Central memory CD8-positive, alpha-beta T cell (primary cell): Measurements from ENCODE around the gene VSTM2B.

Source experiments
- ATAC-seq: fragments of 150-1000 bp; cut with Tn5 transposase; replicated peaks from 2 replicates; pipeline ENCODE4 v1.10.0; 2022; ENCODE audit warnings: mild to moderate bottlenecking, moderate FRiP score, moderate number of reproducible peaks; ENCODE audit not compliant: poor library complexity, severe bottlenecking; ENCODE audit errors: extremely low read depth
- DNase-seq, 2 donors: peaks; one replicate each; pipeline ENCODE4 v3.0.0; 2021; ENCODE audit warnings: low spot score in 2 of 2
- H3K27ac Mint-ChIP-seq: one replicate; pipeline ENCODE4 v1.8.0; 2022; ENCODE audit warnings: low read depth, mild to moderate bottlenecking, moderate library complexity, mixed read lengths
- H3K27me3 Mint-ChIP-seq: one replicate; pipeline ENCODE4 v1.8.0; 2022; ENCODE audit warnings: mixed read lengths
- H3K36me3 Mint-ChIP-seq: one replicate; pipeline ENCODE4 v1.8.0; 2022; ENCODE audit warnings: mild to moderate bottlenecking, moderate library complexity, mixed read lengths; ENCODE audit not compliant: insufficient read depth
- H3K4me1 Mint-ChIP-seq: one replicate; pipeline ENCODE4 v1.8.0; 2022; ENCODE audit warnings: mixed read lengths
- H3K4me3 Mint-ChIP-seq: one replicate; pipeline ENCODE4 v1.8.0; 2022; ENCODE audit warnings: mild to moderate bottlenecking, moderate library complexity, mixed read lengths
- H3K9me3 Mint-ChIP-seq: one replicate; pipeline ENCODE4 v1.8.0; 2022; ENCODE audit warnings: mixed read lengths

Gene VSTM2B

GRCh38 chr19:29576761-29577648 lies 51.2 kb downstream of the VSTM2B start:
- no peak for DNase-seq
- peaks cover 55% of the 10 kb centered on the region for H3K27me3 Mint-ChIP-seq
- H3K36me3 Mint-ChIP-seq, result no peaks in the 10 kb centered on the region
- no peak overlapping the region for H3K27ac Mint-ChIP-seq
- ATAC-seq, result no peak
- no peaks in the 10 kb centered on the region for H3K4me1 Mint-ChIP-seq
- no peak overlapping the region for H3K4me3 Mint-ChIP-seq
- H3K9me3 Mint-ChIP-seq, result no peaks in the 10 kb centered on the region

- ATAC-seq (no peak), DNase-seq (no peak)
- no peaks in the 10 kb centered on the region for H3K9me3 Mint-ChIP-seq
- no peaks in the 10 kb centered on the region for H3K4me1 Mint-ChIP-seq
- H3K36me3 Mint-ChIP-seq, result no peaks in the 10 kb centered on the region
- peaks cover 49% of the 10 kb centered on the region for H3K27me3 Mint-ChIP-seq
- no peak overlapping the region for H3K4me3 Mint-ChIP-seq
- H3K27ac Mint-ChIP-seq, result no peak overlapping the region
These were observed 51.8 kb downstream of the VSTM2B start for GRCh38 chr19:29577649-29577963.

- no peak for ATAC-seq
- no peaks in the 10 kb centered on the region for H3K4me1 Mint-ChIP-seq
- no peaks in the 10 kb centered on the region for H3K9me3 Mint-ChIP-seq
- H3K27me3 Mint-ChIP-seq, result peaks cover 47% of the 10 kb centered on the region
- no peak overlapping the region for H3K27ac Mint-ChIP-seq
- no peak overlapping the region for H3K4me3 Mint-ChIP-seq
- DNase-seq, result no peak
- no peaks in the 10 kb centered on the region for H3K36me3 Mint-ChIP-seq
These were observed 52.6 kb downstream of the VSTM2B start for GRCh38 chr19:29578349-29578748.

GRCh38 chr19:29579308-29579910 lies 53.6 kb downstream of the VSTM2B start:
- Mint-ChIP-seq H3K4me1 (peaks cover 7% of the 10 kb centered on the region), H3K27ac (no peak overlapping the region), H3K4me3 (no peak overlapping the region), H3K36me3 (no peaks in the 10 kb centered on the region), H3K27me3 (peaks cover 36% of the 10 kb centered on the region), H3K9me3 (no peaks in the 10 kb centered on the region)
- no peak for DNase-seq
- no peak for ATAC-seq

- H3K4me1 Mint-ChIP-seq, result peaks cover 7% of the 10 kb centered on the region
- DNase-seq (no peak), ATAC-seq (no peak)
- no peaks in the 10 kb centered on the region for H3K9me3 Mint-ChIP-seq
- no peaks in the 10 kb centered on the region for H3K36me3 Mint-ChIP-seq
- H3K4me3 Mint-ChIP-seq, result no peak overlapping the region
- H3K27me3 Mint-ChIP-seq, result peaks cover 16% of the 10 kb centered on the region
- no peak overlapping the region for H3K27ac Mint-ChIP-seq
These were observed 55.6 kb downstream of the VSTM2B start for GRCh38 chr19:29581398-29581797.

GRCh38 chr19:29583196-29583999 lies 57.6 kb downstream of the VSTM2B start:
- peaks cover 18% of the 10 kb centered on the region for H3K4me1 Mint-ChIP-seq
- no peaks in the 10 kb centered on the region for H3K9me3 Mint-ChIP-seq
- H3K4me3 Mint-ChIP-seq, result no peak overlapping the region
- no peak overlapping the region for H3K27ac Mint-ChIP-seq
- no peaks in the 10 kb centered on the region for H3K36me3 Mint-ChIP-seq
- no peaks in the 10 kb centered on the region for H3K27me3 Mint-ChIP-seq
- no peak for DNase-seq
- ATAC-seq, result no peak

- H3K27me3 Mint-ChIP-seq, result no peaks in the 10 kb centered on the region
- peak overlapping the region; percentile 84 for H3K27ac Mint-ChIP-seq
- H3K9me3 Mint-ChIP-seq, result no peaks in the 10 kb centered on the region
- peaks cover 18% of the 10 kb centered on the region for H3K4me1 Mint-ChIP-seq
- ATAC-seq (no peak), DNase-seq (no peak)
- no peaks in the 10 kb centered on the region for H3K36me3 Mint-ChIP-seq
- no peak overlapping the region for H3K4me3 Mint-ChIP-seq
These were observed 60.6 kb downstream of the VSTM2B start for GRCh38 chr19:29586401-29586800.

- Mint-ChIP-seq H3K27ac (peak overlapping the region; percentile 84), H3K36me3 (no peaks in the 10 kb centered on the region), H3K27me3 (no peaks in the 10 kb centered on the region), H3K9me3 (no peaks in the 10 kb centered on the region), H3K4me3 (no peak overlapping the region), H3K4me1 (peaks cover 18% of the 10 kb centered on the region)
- ATAC-seq (peak; percentile 5), DNase-seq (no peak)
These were observed 61.3 kb downstream of the VSTM2B start for GRCh38 chr19:29587059-29587458.

- Mint-ChIP-seq H3K27me3 (no peaks in the 10 kb centered on the region), H3K27ac (peak overlapping the region; percentile 84), H3K4me1 (peaks cover 18% of the 10 kb centered on the region), H3K9me3 (no peaks in the 10 kb centered on the region), H3K4me3 (no peak overlapping the region), H3K36me3 (no peaks in the 10 kb centered on the region)
- peak; percentile 99 for ATAC-seq
- DNase-seq, result peak in 1 of 2 donors; percentile 73
These were observed 61.8 kb downstream of the VSTM2B start for GRCh38 chr19:29587518-29587986.

GRCh38 chr19:29588095-29588494 lies 62.3 kb downstream of the VSTM2B start:
- no peak overlapping the region for H3K4me3 Mint-ChIP-seq
- H3K27ac Mint-ChIP-seq, result peak overlapping the region; percentile 84
- no peak for ATAC-seq
- no peaks in the 10 kb centered on the region for H3K36me3 Mint-ChIP-seq
- DNase-seq, result no peak
- H3K9me3 Mint-ChIP-seq, result no peaks in the 10 kb centered on the region
- peaks cover 1% of the 10 kb centered on the region for H3K27me3 Mint-ChIP-seq
- H3K4me1 Mint-ChIP-seq, result peaks cover 18% of the 10 kb centered on the region

- no peaks in the 10 kb centered on the region for H3K9me3 Mint-ChIP-seq
- peaks cover 11% of the 10 kb centered on the region for H3K4me1 Mint-ChIP-seq
- DNase-seq, result no peak
These were observed 64.5 kb downstream of the VSTM2B start for GRCh38 chr19:29590278-29590677.

GRCh38 chr19:29591670-29592069 lies 65.9 kb downstream of the VSTM2B start:
- Mint-ChIP-seq H3K27ac (no peak overlapping the region), H3K9me3 (no peaks in the 10 kb centered on the region), H3K4me1 (peaks cover 8% of the 10 kb centered on the region), H3K4me3 (no peak overlapping the region), H3K27me3 (peaks cover 19% of the 10 kb centered on the region), H3K36me3 (no peaks in the 10 kb centered on the region)
- DNase-seq (no peak), ATAC-seq (no peak)

More at GRCh38 chr19:29590278-29590677, 64.5 kb downstream of the VSTM2B start:
- peaks cover 14% of the 10 kb centered on the region for H3K27me3 Mint-ChIP-seq
- no peak overlapping the region for H3K4me3 Mint-ChIP-seq
- no peak overlapping the region for H3K27ac Mint-ChIP-seq
- H3K36me3 Mint-ChIP-seq, result no peaks in the 10 kb centered on the region
- ATAC-seq, result no peak
